Right lobe of liver (tissue), 4 donors: ENCODE results near the gene DCAF12.

Source experiments
- CTCF ChIP-seq, 4 donors: fragments of 200-600 bp in 3 of 4; fragments of 450-650 bp in 1 of 4; IDR thresholded peaks; one replicate each; pipeline versions ENCODE4 v1.5.1 to v1.8.0; 2016 to 2022; ENCODE audit warnings: antibody characterized with exemption in 4 of 4, mild to moderate bottlenecking in 2 of 4
- POLR2A ChIP-seq: fragments of 450-650 bp; IDR thresholded peaks from one replicate; pipeline ENCODE4 v1.6.1; 2017; ENCODE audit warnings: antibody characterized with exemption, mild to moderate bottlenecking
- donor health status: DM: no; HTN: no; CAD: no.
- donor health status: DM: no; HTN: no; CAD: no.
- donor health status: DM: no; HTN: yes; CAD: no.

- TF ChIP-seq CTCF (IDR thresholded peaks at IDR 0.05): no peak
- no peak for TF ChIP-seq POLR2A
Measured at GRCh38 chr9:34069831-34070230, 56.7 kb downstream of the DCAF12 start.
